Mesodermal cell (in vitro differentiated cells): ENCODE data around the gene FZR1.
"Not testable (repeated sequence)": the region's sequence is repeated elsewhere in the genome, so short reads cannot be mapped to it uniquely, and the experiment has no call there.

Experiments used
- H3K27ac ChIP-seq: 2 replicates; pipeline ENCODE4 v1.7.0; 2013; ENCODE audit warnings: mild to moderate bottlenecking, low read depth, low read length, moderate library complexity; ENCODE audit not compliant: severe bottlenecking
- H3K36me3 ChIP-seq: 2 replicates; pipeline ENCODE4 v1.7.1; 2013; ENCODE audit warnings: mild to moderate bottlenecking, low read length, moderate library complexity; ENCODE audit not compliant: control insufficient read depth, insufficient read depth
- H3K4me1 ChIP-seq: one replicate; pipeline ENCODE4 v1.7.1; 2013; ENCODE audit warnings: mild to moderate bottlenecking, low read length; ENCODE audit not compliant: insufficient read depth, control insufficient read depth, poor library complexity, severe bottlenecking
- H3K4me3 ChIP-seq: 2 replicates; pipeline ENCODE4 v1.7.0; 2013; ENCODE audit warnings: low read length, control low read depth, mild to moderate bottlenecking; ENCODE audit not compliant: insufficient read depth, poor library complexity, severe bottlenecking; ENCODE audit errors: extremely low read depth
- H3K9me3 ChIP-seq: 2 replicates; pipeline ENCODE4 v1.7.1; 2013; ENCODE audit warnings: mild to moderate bottlenecking, low read length, moderate library complexity; ENCODE audit not compliant: control insufficient read depth
- WGBS, 2 experiments: methylation state at CpG; one replicate each; pipeline ENCODE4 v1.1.5; 2013; ENCODE audit warnings: missing lambda C conversion rate in 2 of 2; ENCODE audit not compliant: insufficient coverage in 2 of 2; 5-methylcytosine and 5-hydroxymethylcytosine counted together

Gene FZR1

DNA sequence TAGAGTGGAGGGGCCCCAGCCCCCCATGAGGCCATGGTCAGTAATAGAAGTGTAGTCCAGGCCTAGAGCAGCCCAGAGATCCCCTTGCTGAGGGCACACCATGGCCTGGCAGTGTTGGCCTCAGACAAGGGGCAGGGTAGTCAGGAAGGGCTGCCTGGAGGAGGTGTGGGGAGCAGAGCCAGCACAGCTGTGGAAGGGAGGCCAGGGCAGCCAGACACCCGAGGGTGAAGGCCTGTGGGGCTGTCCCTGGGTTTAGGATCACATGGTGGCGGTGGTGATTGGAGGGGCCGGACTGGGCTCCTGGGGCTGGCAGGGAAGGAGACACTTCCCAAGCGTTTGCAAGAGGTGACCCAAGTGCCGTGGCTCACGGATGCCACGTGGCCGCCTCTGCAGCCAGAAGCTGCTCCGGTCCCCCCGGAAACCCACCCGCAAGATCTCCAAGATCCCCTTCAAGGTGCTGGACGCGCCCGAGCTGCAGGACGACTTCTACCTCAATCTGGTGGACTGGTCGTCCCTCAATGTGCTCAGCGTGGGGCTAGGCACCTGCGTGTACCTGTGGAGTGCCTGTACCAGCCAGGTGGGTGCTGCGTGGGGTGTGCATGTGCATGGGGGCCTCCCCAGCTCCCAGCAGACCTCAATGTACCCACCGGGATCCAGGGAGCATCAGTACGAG, 21.3 kb downstream of the FZR1 start:
- Histone ChIP-seq H3K4me3 (no peak overlapping the region), H3K9me3 (no peaks in the 10 kb centered on the region), H3K4me1 (no peaks in the 10 kb centered on the region), H3K36me3 (peaks cover 71% of the 10 kb centered on the region), H3K27ac (no peak overlapping the region)
- WGBS, 2 experiments = 96% methylated on average over 18 to 20 of the region's 21 CpGs

DNA sequence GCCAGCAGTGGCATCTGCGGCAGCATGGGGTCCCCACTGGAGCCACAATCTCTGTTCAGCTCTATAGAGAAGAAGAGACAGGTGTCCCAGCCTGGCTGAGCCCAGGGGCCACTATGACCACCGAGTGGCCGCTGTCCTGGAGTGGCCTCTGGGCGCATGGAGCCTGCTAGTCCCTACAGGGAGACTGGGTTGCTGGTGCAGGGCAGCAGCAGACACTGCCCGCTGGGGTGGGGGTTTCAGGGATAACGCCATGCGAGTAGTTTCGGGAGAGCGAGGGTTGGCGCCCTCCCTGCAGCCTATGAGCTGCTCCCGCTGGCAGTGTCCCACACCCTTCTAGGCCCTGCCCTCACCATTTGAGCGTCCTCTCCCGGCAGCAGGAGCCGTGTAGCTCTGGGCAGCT, 22.0 kb downstream of the FZR1 start:
- Histone ChIP-seq H3K9me3 (no peaks in the 10 kb centered on the region), H3K36me3 (peaks cover 72% of the 10 kb centered on the region), H3K4me3 (no peak overlapping the region), H3K27ac (no peak overlapping the region), H3K4me1 (no peaks in the 10 kb centered on the region)
- 95 to 98% methylated on average over 13 to 14 of the region's 14 CpGs for WGBS, 2 experiments

DNA sequence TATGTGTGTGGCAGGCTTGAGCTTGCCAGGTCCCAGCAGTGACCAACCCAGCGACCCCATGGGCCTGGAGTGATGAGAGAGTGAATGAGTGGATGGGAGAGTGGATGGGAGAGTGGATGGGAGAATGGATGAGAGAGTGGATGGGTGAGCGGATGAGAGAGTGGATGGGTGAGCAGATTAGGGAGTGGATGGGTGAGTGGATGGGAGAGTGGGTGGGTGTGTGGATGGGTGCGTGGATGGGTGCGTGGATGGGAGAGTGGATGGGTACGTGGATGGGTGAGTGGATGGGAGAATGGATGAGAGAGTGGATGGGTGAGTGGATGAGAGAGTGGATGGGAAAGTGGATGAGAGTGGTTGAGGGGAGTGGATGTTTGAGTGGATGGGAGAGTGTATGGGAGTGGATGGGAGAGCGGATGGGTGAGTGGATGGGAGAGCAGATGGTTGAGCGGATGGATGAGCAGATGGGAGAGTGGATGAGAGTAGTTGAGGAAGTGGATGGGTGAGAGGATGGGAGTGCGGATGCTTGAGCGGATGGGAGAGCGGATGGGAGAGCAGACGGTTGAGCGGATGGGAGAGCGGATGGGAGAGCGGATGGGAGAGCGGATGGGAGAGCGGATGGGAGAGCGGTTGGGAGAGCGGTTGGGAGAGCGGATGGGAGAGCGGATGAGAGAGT, 22.6 kb downstream of the FZR1 start:
- Histone ChIP-seq H3K36me3 (peaks cover 72% of the 10 kb centered on the region), H3K4me1 (no peaks in the 10 kb centered on the region), H3K9me3 (no peaks in the 10 kb centered on the region), H3K27ac (no peak overlapping the region), H3K4me3 (no peak overlapping the region)
- WGBS, 2 experiments = 96 to 98% methylated on average over 16 to 20 of the region's 20 CpGs

GRCh38 chr19:3529299-3529698, 23.2 kb downstream of the FZR1 start:
- H3K36me3 ChIP-seq = peaks cover 73% of the 10 kb centered on the region
- WGBS, 2 experiments = 96 to 98% methylated on average over 7 of the region's 7 CpGs
- H3K4me3 ChIP-seq, H3K9me3 ChIP-seq, H3K27ac ChIP-seq, H3K4me1 ChIP-seq: not testable (repeated sequence)

DNA sequence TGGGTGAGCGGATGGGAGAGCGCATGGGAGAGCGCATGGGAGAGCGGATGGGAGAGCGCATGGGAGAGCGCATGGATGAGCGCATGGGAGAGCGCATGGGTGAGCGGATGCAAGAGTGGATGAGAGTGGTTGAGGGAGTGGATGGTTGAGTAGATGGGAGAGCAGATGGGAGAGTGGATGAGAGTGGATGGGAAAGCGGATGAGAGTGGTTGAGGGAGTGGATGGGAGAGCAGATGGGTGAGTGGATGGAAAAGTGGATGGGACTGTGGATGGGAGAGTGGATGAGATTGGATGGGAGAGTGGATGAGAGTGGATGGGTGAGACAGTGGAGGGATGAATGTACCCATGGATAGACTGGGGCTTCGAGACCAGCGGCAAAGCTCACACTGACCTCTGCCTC, 24.3 kb downstream of the FZR1 start:
- no peaks in the 10 kb centered on the region for H3K9me3 ChIP-seq
- peaks cover 78% of the 10 kb centered on the region for H3K36me3 ChIP-seq
- H3K4me3 ChIP-seq = no peak overlapping the region
- WGBS, 2 experiments = 94 to 96% methylated on average over 11 to 12 of the region's 12 CpGs
- H3K4me1 ChIP-seq = no peaks in the 10 kb centered on the region
- no peak overlapping the region for H3K27ac ChIP-seq

- H3K4me1 ChIP-seq = no peaks in the 10 kb centered on the region
- peaks cover 72% of the 10 kb centered on the region for H3K36me3 ChIP-seq
- no peak overlapping the region for H3K4me3 ChIP-seq
- WGBS, 2 experiments = 95 to 97% methylated on average over 23 to 28 of the region's 29 CpGs
- no peak overlapping the region for H3K27ac ChIP-seq
- no peaks in the 10 kb centered on the region for H3K9me3 ChIP-seq
Measured at GRCh38 chr19:3531716-3532115, 25.6 kb downstream of the FZR1 start.

DNA sequence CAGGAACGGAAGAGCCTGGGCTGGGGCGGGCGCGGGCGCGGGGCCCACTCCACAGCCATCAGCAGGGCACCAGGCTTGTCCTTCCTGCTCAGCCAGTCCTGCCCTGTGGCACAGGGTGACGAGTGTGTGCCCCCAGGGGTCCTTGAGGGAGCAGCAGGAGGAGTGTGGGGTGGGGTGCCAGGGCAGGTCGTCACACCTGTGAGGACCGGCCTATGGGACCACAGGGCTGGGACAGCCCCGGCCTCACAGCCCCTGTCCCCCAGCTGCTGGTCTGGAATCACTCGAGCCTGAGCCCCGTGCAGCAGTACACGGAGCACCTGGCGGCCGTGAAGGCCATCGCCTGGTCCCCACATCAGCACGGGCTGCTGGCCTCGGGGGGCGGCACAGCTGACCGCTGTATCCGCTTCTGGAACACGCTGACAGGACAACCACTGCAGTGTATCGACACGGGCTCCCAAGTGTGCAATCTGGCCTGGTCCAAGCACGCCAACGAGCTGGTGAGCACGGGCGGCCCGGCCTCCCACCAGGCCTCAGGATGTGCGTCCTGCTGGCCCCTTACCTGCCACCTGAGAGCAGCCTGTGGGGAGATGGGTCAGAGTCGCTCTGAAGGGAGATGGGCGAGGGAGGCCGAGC, 26.2 kb downstream of the FZR1 start:
- H3K9me3 ChIP-seq = no peaks in the 10 kb centered on the region
- WGBS, 2 experiments = 95 to 97% methylated on average over 27 to 33 of the region's 33 CpGs
- peaks cover 66% of the 10 kb centered on the region for H3K36me3 ChIP-seq
- H3K4me3 ChIP-seq = no peak overlapping the region
- no peaks in the 10 kb centered on the region for H3K4me1 ChIP-seq
- no peak overlapping the region for H3K27ac ChIP-seq

DNA sequence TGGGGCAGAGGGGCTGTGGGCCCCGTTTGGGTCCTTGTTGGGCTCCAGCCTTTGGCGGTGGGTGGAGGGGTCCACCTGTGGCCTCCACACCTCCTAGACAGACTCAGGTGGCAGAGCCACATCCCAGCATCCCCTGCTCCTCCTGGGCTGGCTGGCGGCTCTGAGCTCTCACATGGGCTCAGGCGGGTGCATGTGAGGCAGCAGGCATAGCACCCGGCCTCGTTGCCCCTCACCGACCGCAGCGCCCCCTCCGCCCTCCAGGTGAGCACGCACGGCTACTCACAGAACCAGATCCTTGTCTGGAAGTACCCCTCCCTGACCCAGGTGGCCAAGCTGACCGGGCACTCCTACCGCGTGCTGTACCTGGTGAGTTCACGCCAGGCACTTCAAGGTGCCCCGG, 26.9 kb downstream of the FZR1 start:
- no peaks in the 10 kb centered on the region for H3K9me3 ChIP-seq
- H3K4me1 ChIP-seq = no peaks in the 10 kb centered on the region
- H3K27ac ChIP-seq = no peak overlapping the region
- no peak overlapping the region for H3K4me3 ChIP-seq
- WGBS, 2 experiments = 94 to 96% methylated on average over 16 to 17 of the region's 17 CpGs
- peaks cover 63% of the 10 kb centered on the region for H3K36me3 ChIP-seq

DNA sequence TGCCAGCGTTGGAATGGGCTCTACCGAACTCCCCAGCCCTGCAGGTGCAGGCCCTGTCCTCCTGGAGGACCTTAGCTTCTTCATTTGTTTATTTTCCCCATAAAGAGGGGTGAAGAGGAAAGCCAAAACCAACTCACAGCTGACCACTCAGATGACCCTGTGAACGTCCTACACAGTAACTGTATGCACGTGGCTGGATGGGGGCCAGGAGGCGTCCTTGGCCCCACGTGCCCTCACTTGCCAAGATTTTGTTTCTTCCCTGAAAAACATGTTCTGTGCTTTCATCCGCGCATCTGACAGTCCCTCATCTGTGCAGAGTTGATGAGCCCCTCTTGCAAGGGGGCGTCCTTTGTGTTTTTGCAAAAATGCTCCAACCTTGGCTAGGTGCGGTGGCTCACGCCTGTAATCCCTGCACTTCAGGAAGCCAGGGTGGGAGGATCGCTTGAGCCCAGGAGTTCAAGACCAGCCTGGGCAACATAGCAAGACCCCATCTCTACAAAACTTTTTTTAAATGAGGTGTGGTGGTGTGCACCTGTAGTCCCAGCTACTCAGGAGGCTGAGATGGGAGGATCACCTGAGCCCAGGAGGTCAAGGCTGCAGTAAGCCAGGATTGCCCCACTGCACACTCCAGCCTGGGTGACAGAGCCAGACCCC, 27.6 kb downstream of the FZR1 start:
- whole genome bisulfite sequencing, 2 experiments = 91 to 97% methylated on average over 9 to 11 of the region's 12 CpGs
- no peak overlapping the region for H3K4me3 ChIP-seq
- no peak overlapping the region for H3K27ac ChIP-seq
- H3K9me3 ChIP-seq = no peaks in the 10 kb centered on the region
- H3K4me1 ChIP-seq = no peaks in the 10 kb centered on the region
- H3K36me3 ChIP-seq = peaks cover 60% of the 10 kb centered on the region

GRCh38 chr19:3534375-3535234, 28.5 kb downstream of the FZR1 start:
- Histone ChIP-seq H3K27ac (no peak overlapping the region), H3K4me3 (no peak overlapping the region), H3K4me1 (no peaks in the 10 kb centered on the region), H3K36me3 (peaks cover 61% of the 10 kb centered on the region), H3K9me3 (no peaks in the 10 kb centered on the region)
- 95% methylated on average over 38 of the region's 38 CpGs for WGBS, 2 experiments
